GM03348 (cell line): ENCODE data around the gene SMOC1.

Experiments used
- DNase-seq: peaks from one replicate; pipeline ENCODE4 v3.0.0; 2012; ENCODE audit warnings: low spot score

Gene SMOC1

DNA sequence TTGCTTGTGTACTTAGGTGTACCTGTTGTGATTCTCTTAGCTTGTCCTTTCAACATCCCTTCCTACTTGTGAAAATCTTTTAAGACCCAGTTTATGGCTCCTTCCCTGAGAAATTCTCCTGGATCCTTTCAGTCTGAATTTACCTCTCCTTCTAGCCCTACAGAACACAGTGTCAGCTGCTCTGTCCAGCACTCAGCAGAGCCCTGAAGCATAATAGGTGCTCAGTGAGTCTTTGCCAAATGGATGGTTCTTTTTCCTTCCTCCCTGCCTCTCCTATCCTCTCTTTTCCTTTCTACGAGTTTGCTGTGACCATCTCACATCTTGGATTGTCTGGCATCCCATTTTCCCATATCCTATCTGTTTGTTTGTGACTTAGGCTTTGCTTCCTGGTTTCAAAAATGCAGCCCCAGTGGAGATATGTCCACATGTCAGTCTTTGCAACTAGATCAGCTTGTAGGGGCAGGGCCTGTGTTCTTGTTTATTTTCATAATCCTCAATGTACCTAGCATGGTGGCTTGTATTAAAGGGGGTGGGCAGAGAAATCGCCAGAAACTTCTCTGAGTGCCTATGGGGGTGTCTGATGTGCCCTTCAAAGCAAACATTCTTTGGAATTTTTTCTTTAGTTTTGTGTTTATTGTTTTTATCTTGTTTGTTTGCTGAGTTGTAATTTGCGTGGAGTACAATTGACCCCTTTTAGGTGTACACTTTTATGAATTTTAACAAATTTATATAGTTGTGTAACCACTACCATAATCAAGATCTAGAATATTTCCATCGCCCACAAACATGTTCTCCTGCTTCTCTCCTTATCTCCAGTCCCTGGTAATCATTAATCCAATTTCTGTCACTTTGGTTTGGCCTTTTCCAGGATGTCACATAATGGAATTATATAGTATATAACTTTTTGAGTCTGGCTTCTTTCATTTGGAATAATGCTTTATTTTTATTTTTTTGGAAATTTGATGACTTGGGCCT lies 62.8 kb downstream of the SMOC1 start:
- no peak for DNase-seq

GRCh38 chr14:69943084-69943780 lies 64.0 kb downstream of the SMOC1 start:
- no peak for DNase-seq

- no peak for DNase-seq
These were observed 66.1 kb downstream of the SMOC1 start for GRCh38 chr14:69945347-69945746.

- DNase-seq: no peak
These were observed 66.7 kb downstream of the SMOC1 start for GRCh38 chr14:69945912-69946311.

- no peak for DNase-seq
These were observed 69.1 kb downstream of the SMOC1 start for GRCh38 chr14:69948351-69948750.

GRCh38 chr14:69951263-69951662 lies 72.0 kb downstream of the SMOC1 start:
- DNase-seq: no peak

DNA sequence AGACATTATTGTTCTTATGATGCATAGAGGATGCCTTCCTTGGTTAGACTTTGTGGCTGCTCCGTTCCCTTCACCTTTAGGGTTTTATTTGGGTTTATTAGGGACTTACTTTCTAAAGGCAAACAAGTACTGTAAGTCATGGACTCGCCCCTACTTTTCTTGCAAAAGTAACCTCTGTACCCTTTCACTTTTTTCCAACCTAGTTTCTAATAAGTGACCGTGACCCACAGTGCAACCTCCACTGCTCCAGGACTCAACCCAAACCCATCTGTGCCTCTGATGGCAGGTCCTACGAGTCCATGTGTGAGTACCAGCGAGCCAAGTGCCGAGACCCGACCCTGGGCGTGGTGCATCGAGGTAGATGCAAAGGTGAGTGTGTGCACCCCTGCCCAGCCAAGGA lies 72.7 kb downstream of the SMOC1 start:
- DNase-seq: no peak

DNA sequence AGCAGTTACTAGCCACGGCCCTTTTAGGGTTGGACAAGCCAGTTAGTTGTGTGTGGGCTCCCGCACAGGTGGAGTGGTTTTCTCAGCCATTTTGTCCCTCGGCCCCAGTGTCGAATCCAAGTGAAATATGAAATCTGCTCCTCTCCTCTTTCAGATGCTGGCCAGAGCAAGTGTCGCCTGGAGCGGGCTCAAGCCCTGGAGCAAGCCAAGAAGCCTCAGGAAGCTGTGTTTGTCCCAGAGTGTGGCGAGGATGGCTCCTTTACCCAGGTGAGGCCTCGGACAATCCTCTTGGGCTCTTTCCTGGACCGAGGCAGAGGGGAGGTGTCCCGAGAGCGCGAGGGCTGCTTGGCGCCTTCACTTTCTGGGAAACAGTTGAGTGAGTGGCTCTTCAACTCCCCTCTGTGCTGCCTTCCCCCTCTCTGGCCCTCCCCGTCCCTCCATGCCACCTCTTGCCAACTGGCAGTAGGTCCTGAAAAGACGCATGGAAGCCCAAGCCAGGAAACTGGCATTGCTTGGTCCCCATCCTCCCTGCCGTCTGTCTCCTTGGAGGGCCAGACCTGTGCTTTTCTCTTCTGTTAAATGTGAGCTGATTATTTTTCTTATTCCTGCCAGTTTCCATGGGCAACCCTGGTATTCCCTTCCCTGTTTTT lies 74.2 kb downstream of the SMOC1 start:
- DNase-seq: no peak

DNA sequence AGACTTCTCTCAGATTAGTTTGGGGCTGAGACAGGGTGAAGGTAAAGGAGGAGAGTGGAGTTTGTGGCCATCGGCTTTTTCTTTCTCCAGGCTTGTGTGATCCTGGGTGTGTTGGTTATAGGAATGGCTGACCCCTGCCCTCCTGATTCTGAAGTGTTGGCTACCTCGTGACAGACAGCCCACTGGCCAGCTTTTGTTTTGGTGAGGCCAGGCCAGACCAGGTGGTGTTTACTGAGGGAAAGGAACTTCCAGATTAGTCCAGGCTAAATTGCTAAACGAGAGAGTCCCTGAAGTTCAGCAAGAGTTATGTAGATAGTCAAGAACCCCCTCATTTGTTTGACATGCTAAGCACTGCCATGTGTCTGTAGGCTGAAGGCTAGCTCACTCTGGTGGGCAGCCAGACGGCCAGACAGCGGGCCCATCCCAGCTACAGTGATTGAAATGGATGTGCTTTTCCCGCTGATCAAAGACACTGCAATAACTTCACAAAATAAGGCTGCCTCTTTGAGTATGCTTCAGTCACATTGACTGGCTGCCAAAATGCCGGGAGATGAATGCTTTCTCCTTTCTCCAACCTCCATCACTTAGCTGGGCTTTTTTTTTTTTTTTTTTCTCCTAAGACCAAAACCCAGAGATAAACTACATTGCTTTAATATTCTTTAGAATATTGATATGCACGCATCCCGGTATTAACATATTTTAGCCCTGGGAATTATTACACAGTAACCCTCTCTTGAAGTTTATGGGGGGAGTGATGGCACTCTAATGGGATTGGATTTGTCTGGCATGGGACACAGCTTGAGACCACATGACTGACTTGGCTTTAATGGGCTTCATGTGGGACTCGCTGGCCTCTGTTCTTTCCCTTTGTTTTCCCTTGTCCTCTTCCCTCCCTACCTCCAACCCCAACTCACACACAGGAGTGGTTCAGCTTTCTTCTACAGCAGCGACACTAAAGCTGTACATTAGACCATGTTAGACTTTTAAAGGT lies 76.9 kb downstream of the SMOC1 start:
- no peak for DNase-seq

GRCh38 chr14:69956970-69957369 lies 77.8 kb downstream of the SMOC1 start:
- no peak for DNase-seq

GRCh38 chr14:69957986-69958385 lies 78.8 kb downstream of the SMOC1 start:
- DNase-seq: no peak

DNA sequence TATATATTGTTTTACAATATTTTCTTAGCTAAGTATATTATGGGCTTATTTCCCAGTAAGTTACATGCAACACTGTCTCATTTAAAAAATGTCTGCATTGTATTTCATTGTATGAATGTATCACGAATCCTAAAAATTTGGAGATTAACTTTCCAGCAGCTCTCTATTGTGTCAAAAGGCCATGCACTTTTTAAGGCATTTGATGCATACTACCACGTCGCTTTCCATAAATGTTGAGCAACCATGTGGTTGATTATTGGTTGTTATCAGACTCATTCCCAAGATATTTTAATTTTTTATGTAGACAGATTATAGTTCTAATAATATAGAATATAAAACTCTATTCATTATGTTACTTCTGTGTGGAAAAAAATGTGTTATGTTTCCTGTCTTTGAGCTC lies 79.9 kb downstream of the SMOC1 start:
- no peak for DNase-seq

DNA sequence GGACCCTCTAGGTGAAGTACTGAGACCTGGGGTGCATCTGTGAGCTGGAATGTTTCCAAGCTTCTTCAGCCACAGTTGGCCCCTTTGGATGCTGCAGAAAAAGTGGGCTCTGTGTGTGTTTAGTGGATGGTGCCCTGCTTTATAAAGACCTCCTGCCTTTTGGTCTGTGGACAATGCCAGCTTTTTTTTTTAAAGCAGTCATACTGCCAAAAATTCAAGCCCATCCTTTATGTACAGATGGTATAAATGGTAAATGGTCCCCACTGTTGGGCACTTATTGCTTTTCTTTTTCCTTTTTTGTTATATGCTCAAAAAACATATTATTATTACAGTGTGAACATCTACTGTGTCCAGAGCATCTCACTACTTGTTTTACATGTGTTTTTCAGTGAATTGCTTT lies 81.1 kb downstream of the SMOC1 start:
- no peak for DNase-seq

DNA sequence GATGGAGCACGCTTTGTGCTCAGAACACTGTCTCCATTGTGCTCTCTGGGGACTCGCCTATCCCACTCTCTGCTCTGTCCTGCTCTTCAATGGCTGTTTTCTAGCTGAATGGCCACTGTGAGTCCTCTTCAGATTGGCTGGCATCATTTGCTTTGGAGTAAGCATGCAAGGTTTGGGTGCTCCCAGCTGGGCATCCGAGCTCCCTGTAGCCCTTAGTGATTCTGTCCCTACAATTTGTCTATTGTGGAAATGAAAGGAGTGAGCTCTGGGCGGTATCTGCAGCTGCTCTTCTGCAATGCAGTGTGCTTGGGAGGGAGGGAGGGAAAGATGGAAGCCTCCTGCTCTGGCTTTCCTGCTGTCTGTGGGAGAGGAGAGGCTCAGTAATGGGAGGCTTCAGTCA lies 84.8 kb downstream of the SMOC1 start:
- DNase-seq: no peak

GRCh38 chr14:69964841-69965240 lies 85.6 kb downstream of the SMOC1 start:
- DNase-seq: no peak

- no peak for DNase-seq
These were observed 88.9 kb downstream of the SMOC1 start for GRCh38 chr14:69968132-69968531.

DNA sequence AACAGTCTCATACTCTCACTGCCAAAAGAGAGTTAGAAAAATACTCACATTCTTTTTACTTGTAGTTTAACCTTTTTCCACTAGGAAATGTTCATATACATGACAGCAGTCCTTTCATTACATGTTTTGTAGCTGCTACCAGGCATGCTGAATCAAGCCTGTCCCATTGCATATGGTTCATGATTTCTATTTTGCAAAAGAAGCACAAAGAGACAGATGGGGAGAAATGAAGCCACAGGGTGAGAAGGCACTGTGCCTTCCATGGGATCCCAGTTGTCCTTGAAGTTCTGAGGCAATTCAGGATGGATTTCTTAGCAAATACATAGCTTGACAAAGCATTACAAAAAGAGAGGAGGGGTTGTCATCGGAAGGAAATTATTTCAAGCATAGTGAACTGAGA lies 89.5 kb downstream of the SMOC1 start:
- no peak for DNase-seq

DNA sequence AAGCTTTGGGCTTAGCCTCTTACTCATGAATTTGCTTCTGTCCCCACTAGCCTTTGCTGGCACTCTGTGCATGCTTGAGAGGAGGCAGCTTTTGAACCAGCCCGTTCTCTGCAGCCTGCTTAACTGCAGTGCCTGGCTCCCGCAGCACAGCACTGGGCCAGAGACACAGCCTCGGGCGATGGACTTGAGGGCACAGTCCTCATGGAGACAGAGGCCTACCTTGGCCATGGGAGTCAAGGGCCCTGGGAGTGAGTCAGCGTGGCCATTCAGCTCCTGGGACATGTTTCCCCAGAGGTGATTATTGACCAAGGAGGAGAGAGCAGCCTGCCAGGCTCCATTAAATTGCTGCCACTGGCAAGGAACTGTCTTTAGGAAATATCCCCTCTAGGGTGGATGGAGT lies 93.5 kb downstream of the SMOC1 start:
- no peak for DNase-seq

DNA sequence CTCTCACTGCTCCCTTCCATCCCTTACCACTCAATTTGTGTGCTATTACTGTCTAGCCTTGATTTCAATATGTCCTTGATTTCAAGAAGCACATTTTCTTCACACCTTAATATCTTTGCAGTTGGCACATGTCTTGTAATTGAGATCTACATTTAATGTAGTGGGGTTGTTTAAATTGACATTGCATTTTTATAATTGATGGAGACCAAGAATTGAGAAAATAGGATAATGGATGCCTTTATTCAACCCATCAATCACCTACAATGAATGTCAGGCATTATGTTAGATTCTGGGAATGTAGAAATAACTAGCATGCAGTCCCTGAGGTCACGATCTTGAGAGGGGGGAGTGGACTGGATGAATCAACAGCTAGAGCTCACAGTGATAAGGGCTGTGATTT lies 94.6 kb downstream of the SMOC1 start:
- DNase-seq: no peak

DNA sequence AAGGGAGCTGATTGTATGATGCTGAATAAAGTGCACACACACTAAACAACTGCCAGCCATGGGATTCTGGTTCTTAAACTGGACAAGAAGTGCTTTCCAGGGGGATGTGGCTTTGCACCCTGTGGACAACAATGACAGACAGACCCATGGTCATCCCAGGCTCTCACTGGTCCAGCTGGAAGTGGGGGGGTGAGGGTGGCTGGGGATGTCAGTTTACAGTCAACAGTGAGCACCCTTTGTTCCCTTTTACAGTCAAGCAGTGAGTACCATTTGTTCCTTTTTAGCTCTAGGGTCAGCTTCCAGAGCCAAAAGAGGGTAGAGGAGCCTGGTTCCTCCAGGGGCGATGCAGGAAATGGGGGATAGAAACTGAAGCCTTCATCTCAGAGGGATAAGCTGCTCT lies 100.7 kb downstream of the SMOC1 start:
- no peak for DNase-seq
